HG03097 (cell line): Measurements from ENCODE around the gene NKX3-2.
A peak's percentile ranks its signal among the peaks of the same experiment; 100 is the strongest.

Experiments used
- ATAC-seq: cut with Tn5 transposase; IDR thresholded peaks from one replicate; pipeline ENCODE4 v1.9.1; 2021; ENCODE audit not compliant: unreplicated experiment, low FRiP score

Gene NKX3-2

DNA sequence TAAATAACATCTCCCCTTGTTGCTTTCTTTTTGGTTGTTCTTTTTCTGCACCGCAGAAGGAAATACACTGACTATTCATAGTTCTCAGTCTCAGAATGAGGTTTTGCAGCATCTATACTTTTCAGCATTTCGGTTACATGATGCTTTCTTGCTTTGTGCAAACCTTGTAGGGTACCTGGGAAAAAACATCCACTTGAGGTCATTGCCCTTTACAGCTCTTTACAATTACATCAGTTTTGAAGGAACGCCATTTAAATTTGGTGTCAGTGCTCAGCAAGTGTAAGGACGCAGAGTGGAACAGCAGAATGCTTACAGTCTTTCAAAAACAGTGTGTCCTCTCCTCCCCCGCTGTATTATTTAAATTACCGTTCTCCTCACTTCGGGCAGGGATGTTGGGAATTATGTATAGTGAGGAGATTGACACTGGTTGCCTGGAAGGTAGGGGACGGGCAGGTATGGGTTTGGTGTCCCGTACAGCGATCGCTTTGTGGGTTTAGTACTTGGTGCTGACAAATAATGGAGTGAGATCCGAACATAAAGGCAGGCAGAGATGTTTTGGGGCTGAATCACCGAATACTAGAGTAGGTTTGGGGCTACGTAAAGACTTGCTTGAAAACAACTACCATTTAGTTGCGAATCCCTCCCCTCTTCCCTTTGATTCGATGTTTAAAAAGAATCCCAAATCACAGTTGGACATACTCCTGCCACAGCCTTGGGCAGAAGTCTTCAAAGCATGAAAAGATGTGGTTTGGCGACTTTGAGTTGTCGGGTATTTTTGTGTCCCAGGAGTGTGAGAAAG, 2.0 kb upstream of the NKX3-2 start:
- ATAC-seq: no peak

- no peak for ATAC-seq
Measured at GRCh38 chr4:13545394-13545808, 1.1 kb upstream of the NKX3-2 start.

DNA sequence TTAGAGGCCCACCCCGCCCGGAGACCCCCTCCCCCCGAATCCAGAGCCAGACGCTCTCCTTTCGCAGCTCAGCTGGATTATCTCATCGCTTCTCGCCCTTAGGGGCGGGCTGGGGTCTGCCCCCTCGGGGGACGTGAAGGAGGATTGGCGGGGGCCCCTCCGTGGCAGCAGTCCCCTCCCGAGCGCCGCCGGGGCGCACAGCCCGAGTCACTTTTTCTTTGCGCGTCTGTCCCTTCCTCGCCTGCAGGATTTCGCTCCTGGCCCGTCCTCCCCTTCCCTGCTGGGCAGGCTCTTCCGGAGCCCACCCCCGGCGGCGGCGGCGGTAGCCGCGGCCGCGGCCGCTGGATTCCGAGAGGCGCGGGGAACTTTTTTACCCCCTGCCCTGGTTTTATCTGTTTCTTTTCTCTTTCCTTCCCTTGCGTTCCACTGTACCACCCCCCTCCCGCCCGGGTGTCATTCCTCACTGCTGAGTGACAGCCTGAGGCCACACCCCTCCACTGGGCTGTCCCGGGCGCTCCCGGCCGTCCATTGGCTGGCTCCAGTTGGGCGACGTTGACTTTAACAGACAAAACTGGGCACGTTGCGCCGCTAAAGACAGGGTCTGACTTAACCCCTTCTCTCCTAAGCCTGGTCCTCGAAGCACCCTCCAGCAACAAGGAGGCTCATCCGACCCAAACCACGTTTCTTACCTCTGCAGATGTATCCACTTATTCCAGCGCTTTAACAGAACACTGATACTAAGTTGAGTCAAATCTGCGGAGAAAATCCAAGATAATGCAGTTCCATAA, 492 bp upstream of the NKX3-2 start:
- peak; percentile 52 for ATAC-seq

- ATAC-seq: no peak
Measured at GRCh38 chr4:13543032-13543838, 1.1 kb downstream of the NKX3-2 start.

- ATAC-seq: no peak
Measured at GRCh38 chr4:13542577-13543031, 1.7 kb downstream of the NKX3-2 start.

DNA sequence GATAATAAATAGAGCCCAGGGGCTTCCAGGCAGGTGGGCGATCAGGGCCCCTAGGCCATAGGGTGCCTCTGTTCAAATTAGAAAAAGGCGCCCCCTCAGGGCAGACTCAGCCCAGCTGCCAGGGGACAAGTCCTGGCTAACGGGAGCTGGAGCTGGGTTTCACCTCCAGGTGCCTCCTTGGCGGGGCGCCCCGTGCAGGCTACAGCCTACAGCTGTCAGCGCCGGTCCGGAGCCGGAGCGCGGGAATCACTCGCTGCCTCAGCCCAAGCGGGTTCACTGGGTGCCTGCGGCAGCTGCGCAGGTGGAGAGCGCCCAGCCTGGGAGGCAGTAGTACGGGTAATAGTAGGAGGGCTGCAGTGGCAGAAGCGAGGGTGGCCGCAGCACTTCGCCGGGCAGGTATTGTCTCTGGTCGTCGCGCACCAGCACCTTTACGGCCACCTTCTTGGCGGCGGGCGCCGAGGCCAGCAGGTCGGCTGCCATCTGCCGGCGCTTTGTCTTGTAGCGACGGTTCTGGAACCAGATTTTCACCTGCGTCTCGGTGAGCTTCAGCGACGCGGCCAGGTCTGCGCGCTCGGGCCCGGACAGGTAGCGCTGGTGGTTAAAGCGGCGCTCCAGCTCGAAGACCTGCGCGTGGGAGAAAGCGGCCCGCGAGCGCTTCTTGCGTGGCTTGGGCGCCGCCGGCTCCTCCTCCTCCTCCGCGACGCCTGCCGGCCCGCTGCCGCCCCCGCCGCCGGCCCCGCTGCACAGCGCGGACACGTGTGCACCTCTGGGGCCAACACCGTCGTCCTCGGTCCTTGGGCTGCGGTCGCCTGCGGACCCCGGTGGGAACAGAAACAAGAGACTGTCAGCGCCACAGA, 2.4 kb downstream of the NKX3-2 start:
- ATAC-seq: no peak

- no peak for ATAC-seq
Measured at GRCh38 chr4:13541176-13541604, 3.1 kb downstream of the NKX3-2 start.

- ATAC-seq: no peak
Measured at GRCh38 chr4:13540446-13541175, 3.7 kb downstream of the NKX3-2 start.

DNA sequence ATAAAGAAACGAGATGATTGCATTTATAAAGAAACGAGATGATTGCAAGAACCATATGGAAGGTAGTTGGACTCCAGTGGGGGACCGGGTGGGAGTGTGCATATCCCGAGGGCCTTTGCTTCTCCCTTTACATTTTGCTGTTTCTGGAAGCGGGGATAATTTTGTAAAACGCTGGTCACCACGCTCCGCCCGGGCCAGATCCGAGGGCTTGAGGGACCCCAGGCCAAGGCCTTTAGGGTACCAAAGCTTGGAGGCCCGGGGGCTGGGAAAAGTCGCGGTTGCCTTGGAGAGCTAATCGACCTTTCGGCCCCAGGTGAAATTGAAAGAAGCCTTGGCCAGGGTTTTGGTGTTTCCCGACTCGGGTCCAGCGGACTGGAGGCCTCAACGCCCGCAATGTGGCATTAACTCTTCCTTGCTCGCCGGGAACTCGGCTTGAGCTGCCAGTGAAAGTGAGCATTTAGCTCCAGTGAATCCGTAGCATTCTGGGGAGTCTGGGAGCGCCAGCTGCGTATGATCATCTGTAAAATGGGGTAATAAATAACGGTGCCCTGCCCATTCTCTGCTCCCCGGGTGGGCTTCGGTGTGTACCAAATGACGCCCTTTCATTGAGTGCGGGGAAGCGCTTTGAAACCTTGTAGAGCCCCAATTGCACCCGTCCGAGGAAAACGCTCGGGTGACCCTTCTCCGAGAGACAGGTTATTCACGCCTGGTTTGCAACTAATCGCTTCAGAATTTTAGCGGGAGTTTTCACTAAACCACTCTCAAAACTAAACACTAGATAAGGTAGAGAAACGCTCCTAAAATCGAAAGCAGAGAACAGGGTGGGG, 4.5 kb downstream of the NKX3-2 start:
- no peak for ATAC-seq

- ATAC-seq: no peak
Measured at GRCh38 chr4:13539047-13539618, 5.2 kb downstream of the NKX3-2 start.

GRCh38 chr4:13538427-13538973, 5.8 kb downstream of the NKX3-2 start:
- no peak for ATAC-seq

DNA sequence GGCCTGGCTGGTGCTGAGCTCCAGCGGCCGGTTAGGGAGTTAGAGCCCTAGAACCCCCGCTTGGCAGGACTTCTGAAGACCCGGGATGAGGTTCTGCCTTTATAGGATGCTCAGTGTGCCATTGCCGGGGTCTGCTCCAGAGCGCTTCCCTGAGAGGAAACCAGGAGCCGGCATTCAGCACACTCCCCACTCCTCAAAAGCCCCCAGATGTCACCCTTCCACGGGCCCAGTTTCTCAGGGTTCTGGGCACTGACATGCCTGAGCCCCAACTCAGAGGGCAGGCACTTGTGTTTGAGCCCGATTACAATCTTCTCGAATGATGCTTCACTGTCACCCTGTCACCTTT, 6.5 kb downstream of the NKX3-2 start:
- no peak for ATAC-seq

DNA sequence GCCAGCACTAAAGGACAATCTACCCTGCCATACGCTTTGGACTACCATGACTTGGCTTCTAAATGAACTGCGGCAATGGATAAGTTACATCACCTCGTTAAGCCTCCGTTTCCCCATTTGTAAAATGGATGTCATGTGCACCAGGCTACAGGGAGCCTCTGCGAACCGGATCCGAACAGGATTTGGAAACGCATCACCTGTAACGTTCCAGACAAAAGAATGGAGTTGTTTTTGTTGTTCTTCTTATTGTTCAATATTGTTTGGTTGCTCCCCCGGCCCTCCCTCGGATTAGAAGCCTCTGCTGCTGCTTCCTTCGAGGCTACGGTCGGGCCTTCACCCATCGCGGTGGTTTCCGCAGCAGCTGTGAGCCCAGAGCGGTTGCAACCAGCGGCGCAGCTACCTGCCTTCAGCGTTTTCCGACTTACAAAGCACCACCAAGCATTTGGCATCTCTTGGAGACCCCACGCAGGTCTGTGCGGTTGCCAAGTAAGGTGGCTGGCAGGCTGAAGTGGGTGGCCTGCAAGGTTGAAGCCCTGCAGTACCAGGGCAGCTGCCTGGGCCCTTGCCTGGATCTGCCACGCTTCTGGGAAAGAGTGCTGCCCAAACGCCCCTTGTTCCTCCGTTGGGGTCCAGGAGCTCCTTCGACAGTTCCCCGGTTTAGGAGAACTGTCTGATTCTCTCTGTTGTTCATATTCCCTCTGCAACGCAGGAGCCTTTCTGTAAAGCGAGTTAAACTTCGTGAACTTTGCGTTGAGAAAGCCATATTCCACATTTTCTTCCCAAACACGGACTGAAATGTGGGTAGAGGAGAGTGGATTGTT, 7.1 kb downstream of the NKX3-2 start:
- no peak for ATAC-seq

DNA sequence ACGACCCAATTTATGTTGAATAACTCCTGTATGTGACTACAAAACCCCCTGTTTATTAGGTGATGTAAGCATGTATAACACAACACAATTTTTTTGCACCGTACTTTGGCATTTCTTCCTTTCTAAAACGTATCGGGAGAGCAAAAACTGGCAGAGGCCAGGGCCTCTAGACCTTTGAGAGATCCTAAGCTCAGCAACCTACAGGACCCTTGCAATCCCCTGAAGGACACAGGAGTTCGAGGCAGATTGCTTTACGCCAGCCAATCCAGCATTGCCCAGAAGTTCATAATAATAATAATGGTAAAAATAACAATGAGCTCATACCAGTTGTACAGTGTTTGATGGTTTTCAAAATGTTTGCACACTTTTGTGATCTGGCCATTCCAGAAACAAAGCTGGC, 7.7 kb downstream of the NKX3-2 start:
- no peak for ATAC-seq

GRCh38 chr4:13535708-13536361, 8.5 kb downstream of the NKX3-2 start:
- no peak for ATAC-seq

- ATAC-seq: no peak
Measured at GRCh38 chr4:13535118-13535517, 9.2 kb downstream of the NKX3-2 start.
